HCEC 1CT (cell line): ENCODE measurements around the gene TSPAN11.

Experiments used
- DNase-seq: peaks from one replicate; pipeline ENCODE4 v3.0.0-alpha.2; 2017

The TSPAN11 gene

DNA sequence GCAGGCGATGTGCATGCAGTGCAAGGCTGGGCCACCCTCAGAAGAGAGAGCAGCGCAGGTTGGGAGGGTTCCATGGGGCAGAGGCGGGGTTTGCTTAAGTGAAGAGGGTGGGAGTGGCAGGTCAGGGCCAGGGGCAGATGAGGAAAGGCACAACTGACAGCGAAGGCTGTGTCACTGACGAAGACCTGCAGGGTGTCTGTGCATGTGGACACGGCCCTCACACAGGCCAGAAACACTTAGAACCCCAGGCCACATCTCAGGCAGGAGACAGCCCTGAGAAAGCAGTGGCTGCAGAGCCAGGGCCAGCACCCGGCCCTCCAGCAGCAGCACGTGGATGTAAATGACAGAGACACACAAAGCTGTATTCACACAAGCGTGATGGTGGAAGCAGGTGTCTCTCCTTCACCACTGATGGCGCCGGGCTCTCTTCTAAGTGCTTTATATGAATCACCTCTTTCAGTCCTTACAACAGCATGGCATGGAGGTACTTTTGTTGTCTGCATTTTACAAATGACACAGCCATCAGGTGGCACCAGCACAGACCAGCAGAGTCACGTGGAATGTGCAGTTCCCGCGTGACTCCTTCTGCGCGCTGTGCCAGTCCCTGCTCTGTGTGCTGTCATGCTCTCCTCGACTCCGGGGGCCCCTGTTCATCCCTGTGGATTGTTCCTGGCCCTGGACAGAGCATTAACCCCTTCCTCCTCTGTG lies 54.6 kb downstream of the TSPAN11 start:
- no peak for DNase-seq

DNA sequence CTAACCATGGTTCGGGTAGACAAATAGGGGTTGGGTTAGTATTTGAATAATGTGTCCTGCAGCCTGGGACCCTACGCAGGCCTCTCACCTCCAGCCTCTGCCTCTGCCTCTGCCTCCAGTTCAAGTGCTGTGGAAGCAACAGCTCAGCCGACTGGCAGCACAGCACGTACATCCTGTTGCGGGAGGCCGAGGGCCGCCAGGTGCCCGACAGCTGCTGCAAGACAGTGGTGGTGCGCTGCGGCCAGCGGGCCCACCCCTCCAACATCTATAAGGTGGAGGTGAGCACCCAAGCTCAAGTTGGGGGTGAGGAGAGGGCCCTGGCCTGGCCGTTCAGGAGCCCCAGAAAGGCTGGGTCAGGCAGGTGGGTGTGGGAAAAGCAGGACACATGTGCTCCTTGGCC lies 55.9 kb downstream of the TSPAN11 start:
- no peak for DNase-seq

DNA sequence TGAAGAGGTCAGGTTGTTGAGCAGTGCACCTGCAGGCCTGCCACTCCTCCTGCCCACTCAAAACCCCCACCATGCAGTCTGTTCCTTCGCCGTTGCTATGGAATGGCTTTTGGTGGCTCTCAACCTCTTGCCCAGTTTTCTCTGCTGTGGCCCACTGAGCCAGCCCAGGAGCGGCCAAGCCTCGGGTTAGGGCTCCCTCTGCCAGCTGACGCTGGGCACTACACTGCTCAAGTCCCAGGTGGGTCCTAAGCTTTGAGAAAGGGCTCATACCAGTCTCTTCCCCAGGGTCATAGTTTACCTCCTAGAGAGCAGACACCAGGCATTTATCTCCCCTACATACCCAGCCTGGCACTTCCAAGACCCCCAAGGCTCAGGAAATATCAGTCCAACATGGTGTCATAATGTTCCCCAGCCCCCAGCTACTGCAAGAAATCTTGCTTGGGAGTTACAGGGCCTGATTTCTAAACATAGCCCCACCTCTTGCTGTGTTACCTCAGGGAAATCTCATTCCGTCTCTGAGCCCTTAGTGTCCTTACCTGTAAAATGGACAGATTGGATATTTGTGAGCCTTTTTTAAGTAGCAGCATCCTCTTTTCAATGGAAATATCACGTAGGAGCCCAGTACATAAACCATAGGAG lies 59.4 kb downstream of the TSPAN11 start:
- peak; percentile 36 for DNase-seq

DNA sequence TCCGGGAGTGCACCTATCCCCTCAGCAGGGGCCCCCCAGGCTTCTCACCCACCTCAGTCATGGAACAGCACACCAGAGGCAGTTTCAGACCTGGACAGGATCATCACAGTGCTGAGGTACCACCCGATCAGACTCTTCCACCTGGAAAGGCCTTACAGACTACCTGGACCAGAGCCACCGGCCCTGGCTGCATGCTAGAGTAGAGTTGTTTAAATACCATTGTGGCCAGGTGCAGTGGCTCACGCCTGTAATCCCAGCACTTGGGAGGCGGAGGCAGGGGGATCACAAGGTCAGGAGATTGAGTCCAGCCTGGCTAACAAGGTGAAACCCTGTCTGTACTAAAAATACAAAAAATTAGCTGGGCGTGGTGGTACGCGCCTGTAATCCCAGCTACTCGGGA lies 61.5 kb downstream of the TSPAN11 start:
- DNase-seq: no peak

DNA sequence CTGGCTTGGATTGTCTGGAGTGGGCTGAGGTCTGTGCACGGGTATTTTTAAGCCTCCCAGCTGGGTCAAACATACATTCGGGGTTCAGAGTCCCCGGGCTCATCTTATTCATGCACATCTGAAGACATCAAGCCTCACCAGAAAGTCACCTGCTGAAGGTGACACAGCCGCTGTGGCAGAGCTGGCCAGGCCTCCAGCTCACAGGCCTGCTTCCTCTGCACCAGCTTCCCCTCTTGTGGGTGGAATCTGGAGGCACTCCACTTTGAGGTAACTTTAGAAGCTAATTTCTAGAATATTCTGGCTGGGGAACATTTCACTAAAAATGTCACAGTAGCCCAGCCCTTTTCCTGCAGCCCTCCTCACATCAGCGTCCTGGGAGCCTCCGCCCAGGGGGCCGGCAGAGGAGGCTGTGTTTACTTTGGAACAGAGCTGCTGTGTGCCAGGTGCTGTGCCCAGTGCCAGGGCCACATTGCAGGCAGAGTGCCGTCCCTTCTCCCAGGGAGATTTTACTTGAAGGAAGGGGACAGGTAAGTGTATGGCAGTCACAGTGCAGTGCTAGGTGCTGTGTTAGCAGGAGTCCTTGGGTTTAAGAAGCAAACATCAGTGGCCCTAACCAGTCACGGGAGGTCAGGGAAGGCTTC lies 62.2 kb downstream of the TSPAN11 start:
- no peak for DNase-seq

DNA sequence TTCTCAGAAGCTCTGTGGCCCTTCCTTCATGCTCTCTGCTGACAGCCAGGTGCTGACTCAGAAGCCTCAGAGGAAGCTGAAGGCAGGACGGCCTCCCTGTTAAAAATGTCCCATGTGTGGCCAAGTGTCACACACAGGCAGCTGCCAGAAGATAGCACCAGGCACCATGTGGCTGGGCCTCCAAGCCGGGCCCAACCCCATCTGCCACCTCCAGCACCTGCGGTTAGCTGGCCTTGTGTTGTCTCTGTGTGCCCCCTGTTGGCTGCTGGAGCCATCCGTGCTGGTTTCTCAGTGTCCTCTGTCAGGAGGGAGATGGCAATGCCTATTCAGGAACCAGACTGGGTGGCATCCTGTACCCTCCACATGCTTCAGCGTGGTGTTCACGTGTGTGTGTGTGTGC lies 63.2 kb downstream of the TSPAN11 start:
- DNase-seq: no peak

DNA sequence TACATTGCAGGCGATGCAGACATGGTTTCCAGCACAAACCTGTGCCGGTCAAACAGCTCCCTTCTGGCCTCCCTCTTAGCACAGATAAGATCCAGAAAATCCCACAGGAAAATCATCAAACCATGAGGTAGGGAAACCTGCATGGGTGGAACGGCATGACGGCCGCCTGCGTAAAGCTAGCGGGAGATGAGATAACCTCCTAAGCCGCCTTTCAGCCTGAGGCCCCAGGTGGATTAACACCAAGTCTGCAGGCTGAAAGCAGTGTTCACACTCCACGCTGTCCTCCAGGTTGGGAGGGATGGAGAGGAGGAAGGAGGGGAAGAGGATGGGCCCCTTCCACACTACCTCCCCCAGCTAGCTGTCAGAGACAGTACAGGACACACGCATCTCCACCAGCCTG lies 63.8 kb downstream of the TSPAN11 start:
- DNase-seq: no peak

DNA sequence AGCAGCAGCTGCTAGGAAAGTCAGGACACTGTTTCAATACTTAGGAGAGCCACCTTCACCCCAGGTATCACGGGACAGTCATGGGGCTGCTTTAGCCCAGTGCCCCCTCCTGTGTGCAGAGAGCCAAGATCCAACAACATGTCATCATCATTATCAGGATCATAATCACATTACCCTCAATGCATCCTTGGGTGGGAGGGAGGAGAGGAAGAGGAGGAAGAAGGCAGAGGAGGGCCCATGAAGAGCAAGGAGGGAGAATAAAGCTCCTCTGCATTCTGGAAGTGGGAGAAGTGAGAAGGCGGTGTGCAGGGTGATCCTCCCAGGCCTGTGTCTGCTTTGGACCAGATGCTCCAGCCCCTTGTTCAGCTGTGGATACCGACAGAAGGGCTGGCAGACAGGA lies 64.2 kb downstream of the TSPAN11 start:
- no peak for DNase-seq

DNA sequence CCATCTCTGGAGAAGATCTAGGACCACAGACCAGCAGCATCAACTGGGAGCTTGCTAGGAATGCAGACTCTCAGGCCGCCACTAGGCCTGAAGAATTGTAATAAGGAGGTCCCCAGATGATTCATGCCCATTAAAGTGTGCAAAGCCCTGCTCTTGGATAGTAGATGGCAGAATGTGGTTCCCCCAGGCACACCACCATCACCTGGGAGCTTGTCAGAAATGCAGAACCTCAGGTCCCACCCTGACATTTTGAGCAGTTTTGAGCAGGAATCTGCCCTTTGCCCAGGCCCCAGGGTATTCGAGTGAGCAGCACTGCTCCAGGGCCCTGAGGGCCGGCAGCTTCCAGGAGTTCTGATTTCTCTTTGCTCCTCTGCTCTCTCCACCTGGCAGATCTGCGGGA lies 64.9 kb downstream of the TSPAN11 start:
- DNase-seq: no peak

DNA sequence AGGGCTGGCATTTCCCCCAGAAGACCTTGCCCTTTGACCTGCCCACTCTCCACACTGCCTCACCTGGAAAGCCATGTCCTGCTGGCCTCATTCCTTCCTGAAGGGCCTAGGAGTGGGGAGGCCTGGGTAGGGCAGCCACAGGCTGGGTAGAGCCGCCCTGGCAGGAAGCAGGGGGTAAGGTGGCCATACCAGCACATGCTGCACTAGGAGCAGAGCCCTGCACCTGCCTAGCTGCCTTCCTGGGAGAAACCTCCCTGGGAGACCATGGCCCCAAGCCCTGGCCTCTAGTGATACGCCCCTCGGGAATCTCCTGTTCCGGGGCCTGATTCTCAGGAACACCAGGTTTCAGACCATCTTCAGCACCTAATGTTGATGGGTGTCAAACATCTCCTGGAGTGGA lies 65.8 kb downstream of the TSPAN11 start:
- no peak for DNase-seq

DNA sequence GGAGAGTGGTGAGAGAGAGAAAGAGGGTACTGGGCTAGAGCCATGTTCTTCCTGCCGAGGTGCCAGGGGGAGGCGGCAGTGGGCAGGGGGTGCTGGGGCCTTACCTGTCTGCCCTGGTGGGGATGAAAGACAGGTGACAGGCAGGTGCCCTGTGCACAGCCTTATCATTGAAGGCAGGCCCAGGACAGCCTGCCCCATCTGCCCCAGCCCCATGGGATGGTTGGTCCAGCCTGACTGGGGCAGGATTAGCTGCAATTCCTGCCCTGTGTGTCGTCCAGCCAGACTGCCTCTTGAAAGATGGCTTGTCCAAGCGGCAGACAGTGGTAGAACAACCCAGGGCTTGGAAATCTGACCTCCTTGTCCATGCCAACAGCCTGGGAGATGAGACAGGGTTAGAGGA lies 67.2 kb downstream of the TSPAN11 start:
- DNase-seq: no peak

DNA sequence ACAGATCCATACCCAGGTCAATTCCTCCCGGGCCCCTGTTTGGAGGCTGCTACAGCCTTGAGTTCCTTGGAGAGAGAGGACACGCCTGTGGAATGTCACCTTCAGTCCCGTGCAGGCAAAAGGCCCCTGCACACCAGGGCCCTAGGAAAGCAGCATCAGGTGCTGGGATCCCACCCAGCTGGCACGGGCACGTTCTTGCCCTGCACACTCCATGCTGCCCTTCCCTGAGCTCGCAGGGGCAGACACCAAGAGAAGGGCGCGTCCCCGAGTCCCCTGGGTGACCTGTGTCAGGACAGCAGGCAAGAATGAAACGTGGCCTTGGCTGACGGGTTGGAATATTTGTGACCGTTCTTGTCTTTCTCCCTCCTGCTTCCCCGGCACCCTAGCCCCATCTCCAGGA lies 67.7 kb downstream of the TSPAN11 start:
- DNase-seq: no peak

DNA sequence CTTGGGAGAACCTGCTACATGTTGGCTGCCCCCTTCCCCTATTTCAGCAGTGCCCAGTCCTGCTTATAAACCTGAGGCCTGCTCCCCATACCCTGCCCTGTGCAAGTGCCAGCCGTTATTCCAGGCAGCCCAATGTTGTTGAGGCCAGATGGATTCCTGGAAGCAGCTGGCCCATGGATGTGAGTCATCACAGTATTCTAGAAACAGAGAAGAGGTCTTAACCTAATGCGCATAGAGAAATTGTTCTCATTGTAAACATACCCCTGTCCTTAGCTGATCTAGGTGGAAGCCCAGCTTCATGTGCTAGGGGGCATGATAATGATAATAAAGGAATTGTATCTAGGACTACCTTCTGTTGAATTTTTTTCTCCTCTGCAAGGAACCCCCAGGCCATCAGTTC lies 69.7 kb downstream of the TSPAN11 start:
- peak; percentile 82 for DNase-seq

DNA sequence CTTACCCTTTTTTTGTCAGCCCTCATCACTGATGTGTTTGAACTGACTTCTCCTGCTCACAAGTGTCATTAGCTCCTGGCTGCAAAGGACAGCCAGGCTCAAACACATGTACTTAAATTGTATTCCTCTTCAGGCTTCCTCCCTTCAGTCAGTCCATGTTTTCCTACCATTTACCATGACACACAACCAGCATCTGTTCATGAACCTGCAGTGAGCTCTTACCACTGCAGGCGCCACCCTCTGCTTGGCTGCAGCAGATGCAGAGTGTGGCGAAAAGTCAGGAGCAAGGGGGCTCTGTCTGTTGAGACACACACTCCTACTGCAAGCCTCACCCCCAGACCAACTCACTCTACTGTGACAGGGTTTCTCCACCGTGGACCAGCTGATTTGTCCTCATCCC lies 70.2 kb downstream of the TSPAN11 start:
- no peak for DNase-seq

DNA sequence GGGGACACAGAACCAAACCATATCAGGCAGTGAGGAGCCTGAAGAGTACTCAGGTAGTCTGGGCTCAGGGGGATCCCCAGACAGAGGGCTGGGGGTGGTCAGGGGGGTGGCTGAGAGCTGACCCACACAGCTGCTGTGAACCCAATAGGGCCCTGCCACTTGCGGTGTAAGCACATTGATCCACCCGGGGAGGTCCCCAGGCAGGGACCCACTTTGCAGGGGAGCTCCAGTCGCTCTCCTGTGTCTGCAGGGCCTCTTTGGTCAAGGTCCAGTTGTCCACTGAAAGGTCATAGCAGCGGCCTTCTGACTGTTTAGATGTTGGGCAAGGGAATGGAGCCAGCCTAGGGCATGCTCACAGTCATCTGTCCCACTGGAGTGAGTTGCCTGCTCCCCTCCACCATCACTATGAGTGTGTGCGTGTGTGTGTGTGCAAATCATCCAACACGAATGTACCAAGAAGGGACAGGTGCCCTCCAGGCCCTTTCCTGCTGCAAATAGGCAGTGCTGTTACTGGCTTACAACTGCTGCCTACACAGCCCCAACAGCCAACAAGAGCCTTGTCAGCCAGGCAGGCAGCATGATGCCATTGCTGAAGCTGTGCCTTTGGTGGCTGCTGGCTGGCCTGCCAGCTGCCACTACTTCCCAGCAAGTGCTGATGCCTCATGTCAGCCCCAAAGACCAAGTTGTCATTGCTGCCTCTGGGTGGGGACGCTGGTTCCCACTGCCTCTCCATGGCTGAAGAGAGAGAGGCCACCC lies 71.3 kb downstream of the TSPAN11 start:
- DNase-seq: no peak

DNA sequence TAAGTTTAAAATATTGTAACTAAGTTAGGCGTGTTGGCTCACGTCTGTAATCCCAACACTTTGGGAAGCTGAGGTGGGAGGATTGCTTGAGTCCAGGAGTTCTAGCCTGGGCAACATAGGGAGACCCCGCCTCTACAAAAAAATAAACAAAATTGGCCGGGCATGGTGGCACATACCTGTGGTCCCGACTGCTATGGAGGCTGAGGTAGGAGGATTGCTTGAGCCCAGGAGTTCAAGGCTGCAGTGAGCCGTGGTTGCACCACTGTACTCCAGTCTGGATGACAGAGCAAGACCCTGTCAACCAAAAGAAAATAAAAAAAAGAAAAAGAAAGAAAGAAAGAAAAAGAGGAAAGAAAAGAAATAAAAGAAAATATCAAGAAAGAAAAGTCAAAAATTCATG lies 72.5 kb downstream of the TSPAN11 start:
- DNase-seq: no peak

DNA sequence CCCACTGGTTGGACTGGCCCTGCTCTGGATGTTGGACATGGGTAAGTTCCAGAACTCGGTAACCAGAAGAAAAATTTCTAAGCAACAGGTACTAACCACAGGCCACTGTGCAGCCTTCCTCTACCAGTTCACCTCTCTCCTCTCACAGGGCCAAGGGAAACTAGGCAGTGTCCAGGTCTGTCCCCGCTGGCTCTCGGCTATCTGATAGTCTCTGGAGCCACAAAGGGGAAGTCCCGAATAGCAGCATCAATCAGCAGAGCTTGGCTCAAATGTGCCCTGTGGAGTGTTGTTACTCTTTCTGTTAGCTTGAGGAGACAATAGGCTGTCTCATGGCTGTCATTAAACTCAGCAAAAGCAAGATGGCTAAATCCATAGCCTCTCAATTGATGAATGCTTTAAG lies 73.2 kb downstream of the TSPAN11 start:
- no peak for DNase-seq

DNA sequence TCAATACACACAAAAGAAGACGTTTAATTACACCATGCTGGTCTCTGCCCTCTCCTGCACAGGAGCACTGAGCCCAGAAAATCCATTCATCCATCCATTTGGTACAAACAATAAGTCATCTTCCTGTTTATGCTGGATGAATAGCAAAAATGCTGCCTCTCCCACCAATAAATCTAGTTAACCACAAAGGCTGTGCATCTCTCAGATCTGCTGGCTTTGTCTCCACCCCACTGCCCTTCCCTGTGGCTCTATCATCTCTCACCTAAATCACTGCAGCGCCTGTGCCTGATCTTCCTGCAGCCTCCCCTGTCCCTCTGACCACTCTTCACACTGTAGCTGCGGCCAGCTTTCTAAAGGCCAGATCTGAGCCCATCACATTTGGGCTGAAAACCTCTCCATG lies 74.2 kb downstream of the TSPAN11 start:
- peak; percentile 81 for DNase-seq

DNA sequence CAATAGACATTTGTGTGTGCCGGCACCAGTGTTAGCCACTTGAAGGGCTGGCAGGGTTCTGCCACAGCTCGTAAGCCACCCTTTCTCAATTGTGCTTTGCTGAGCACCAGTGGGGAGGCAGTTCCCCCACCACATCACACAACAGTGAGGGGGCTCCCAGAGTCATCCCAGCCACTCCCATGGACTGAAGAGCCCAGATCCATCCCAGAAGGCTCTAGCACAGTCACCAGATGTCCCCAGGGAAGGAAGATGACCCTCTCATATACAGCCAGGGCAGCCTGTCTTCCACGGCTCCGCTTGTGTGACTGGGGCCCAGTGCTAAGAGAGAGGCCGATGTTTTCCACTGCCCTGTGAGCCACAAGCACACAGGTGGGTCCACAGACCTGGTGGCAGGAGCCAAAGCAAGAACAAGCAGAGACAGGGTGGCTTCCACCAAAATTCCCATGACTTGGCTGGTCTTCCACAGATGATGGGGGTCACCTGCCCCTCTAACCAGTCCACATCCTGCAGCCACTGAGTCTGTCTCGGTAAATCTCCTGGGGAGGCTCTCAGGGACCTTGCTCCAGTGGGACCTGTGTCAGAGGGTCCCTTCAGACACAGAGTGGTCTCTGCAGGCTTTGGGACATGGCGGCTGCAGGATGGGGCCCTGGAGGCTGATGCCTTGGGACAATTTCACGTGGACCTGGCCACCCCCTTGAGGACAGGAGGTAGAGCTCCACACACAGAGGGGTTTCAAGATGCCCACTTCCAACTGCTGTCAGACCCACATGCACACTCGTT lies 75.2 kb downstream of the TSPAN11 start:
- DNase-seq: no peak

DNA sequence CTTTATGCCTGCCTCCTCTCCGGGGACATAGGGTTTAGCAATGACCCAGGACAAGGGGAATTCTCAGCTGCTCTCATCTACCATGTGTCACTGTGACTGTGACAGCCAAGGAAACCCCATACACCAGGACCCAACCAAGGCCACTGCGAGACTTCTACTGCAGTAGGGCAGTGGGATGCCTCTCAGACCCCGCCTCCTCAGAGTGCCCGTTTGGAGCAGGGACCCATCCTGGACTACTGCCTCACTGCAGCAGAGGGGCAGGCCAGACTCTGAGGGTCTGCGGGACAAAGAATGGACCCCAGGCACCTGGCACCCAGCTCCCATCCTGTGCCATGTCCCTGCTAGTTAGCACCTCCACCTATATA lies 75.8 kb downstream of the TSPAN11 start:
- DNase-seq: no peak

DNA sequence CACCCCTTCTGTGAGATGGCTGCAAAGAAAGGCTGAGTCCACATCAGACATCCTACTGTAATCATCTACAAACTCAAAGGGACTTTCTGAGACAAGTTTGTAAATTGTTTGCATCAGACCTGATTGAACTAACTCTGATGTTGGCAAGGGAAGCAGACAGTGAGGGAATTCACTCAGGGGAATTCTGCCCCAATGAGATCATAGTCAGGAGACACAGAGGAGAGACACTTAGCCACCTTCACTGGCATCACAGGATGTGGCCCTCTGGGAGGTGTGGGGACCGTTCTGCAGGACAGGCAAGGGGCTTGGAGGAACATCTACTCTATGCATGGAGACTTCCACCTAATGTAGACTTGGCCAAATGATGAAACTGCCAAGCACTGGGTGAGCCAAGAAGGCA lies 76.5 kb downstream of the TSPAN11 start:
- DNase-seq: no peak

DNA sequence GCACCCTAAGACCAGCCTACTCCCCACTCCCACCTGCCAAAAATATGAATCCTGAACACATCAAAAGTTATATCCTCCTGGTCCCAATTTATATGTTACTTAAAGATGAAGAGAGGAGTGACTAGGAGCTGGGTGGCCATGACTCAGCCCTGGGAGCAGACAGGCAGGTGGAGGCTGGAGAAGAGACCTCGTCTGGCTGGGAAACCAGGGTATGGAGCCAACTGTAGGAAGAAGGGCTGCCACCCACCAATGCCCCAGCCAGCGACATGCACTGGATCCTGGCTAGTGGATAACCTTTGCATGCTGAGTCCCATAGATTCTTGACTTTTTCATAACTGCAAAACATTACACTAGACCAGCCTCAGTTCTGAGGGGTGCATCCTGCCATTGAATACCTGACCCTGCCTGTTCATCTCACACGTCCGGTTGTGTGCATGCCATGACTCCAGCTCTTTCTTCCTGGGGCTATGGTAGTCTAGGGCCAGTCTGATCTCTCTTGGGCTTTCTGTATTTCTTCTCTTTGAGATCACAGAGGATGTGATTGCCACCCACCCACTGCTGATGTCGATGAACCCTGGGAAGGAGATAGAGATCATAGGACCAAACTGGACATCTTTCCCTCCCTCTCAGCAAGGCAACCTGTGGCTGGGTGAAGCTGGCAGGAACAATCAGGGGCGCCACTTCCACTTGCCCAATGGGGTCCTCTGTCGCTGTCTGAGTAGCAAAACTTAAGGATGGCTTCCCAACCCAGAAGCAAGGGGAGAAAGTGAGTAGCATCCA lies 77.5 kb downstream of the TSPAN11 start:
- DNase-seq: no peak
